ENCODE results near the gene C1QTNF9. TPM values are rescaled to one million over a fixed set of nuclear protein-coding genes. Genes with fewer than 3 reads are reported as not detected.

The C1QTNF9 gene
- total and polyA plus RNA-seq, 9 of the 15 experiments (the other 6 are each of a cell fraction or from before 2014, with no cell fraction given) = not detected

- TF ChIP-seq HMGXB4 (CRISPR knock-in tag; IDR thresholded peaks at IDR 0.05) (no peak), PCBP2 (IDR thresholded peaks at IDR 0.05; ENCODE audit: low read depth, low read length, poor library complexity, severe bottlenecking) (no peak), MBD1 (CRISPR knock-in tag; IDR thresholded peaks at IDR 0.05) (no peak), BCOR (IDR thresholded peaks at IDR 0.05) (no peak), RREB1 (CRISPR knock-in tag; IDR thresholded peaks at IDR 0.05) (no peak), TOE1 (IDR thresholded peaks at IDR 0.05; ENCODE audit: borderline replicate concordance) (no peak), TOE1 (CRISPR knock-in tag; IDR thresholded peaks at IDR 0.05; ENCODE audit: borderline replicate concordance, low read depth) (no peak), CHD1 (IDR thresholded peaks at IDR 0.05; ENCODE audit: low read length) (no peak), STAT5A (IDR thresholded peaks at IDR 0.05; ENCODE audit: borderline replicate concordance, low read length) (no peak), ZNF124 (CRISPR knock-in tag; IDR thresholded peaks at IDR 0.05) (no peak), GMEB1 (CRISPR knock-in tag; IDR thresholded peaks at IDR 0.05) (no peak)
- intact Hi-C loops (cut with micrococcal nuclease) = no loop called here
- POLR2A ChIA-PET = no interaction called here
- Histone ChIP-seq H3K27me3 (ENCODE audit: control insufficient read depth in 2 of 2, insufficient read depth in 2 of 2, low read length in 2 of 2) (peaks cover 0 to 13% of the 10 kb centered on the region in 2 experiments; a peak in 1 of 5 replicates), H3K9me3 (replicated peaks; ENCODE audit: control insufficient read depth, insufficient read depth, low read depth, low read length) (no peaks in the 10 kb centered on the region), H3K9me1 (ENCODE audit: control insufficient read depth, insufficient read depth, low read length) (no peaks in the 10 kb centered on the region), H3K79me2 (ENCODE audit: control insufficient read depth, insufficient read depth, low read length) (no peaks in the 10 kb centered on the region), H3K27ac (ENCODE audit: extremely low read depth, low read depth, low read length) (no peak overlapping the region), H4K20me1 (replicated peaks; ENCODE audit: control insufficient read depth, insufficient read depth, low read length) (no peaks in the 10 kb centered on the region), H3K9ac (ENCODE audit: insufficient read depth in 1 of 2, low read depth in 2 of 2, low read length in 2 of 2) (no peak overlapping the region), H3K4me1 (replicated peaks in 1 of 2; ENCODE audit: control insufficient read depth in 2 of 2, insufficient read depth in 2 of 2, low read length in 2 of 2) (no peaks in the 10 kb centered on the region), H2AFZ (ENCODE audit: low read depth, low read length) (no peak overlapping the region), H3K36me3 (ENCODE audit: control insufficient read depth, insufficient read depth, low read length) (no peaks in the 10 kb centered on the region), H3K4me2 (ENCODE audit: insufficient read depth, low read length) (no peak overlapping the region), H3K4me3 (no peak overlapping the region)
- FAIRE-seq (no peak), DNase-seq (ENCODE audit: extremely low read depth in 1 of 4, low spot score in 3 of 4) (no peak), ATAC-seq (no peak)
- WGBS (ENCODE audit: insufficient coverage, low coverage, missing lambda C conversion rate) = 0% methylated on average over 4 of the region's 8 CpGs
- in situ Hi-C loops (cut with MboI) = no loop called here
- CTCF ChIA-PET (ENCODE audit: low intra/inter-chr PET ratio) = no interaction called here
- no TSS peak for BruUV-seq (replicated peaks)
Measured at GRCh38 chr13:24264976-24265375, 44.4 kb upstream of the C1QTNF9 start.
